GM19043 (cell line): ENCODE results near the gene COL23A1.

Experiments
- ATAC-seq: cut with Tn5 transposase; IDR thresholded peaks from one replicate; pipeline ENCODE4 v1.9.1; 2021; ENCODE audit warnings: low read depth; ENCODE audit not compliant: unreplicated experiment

Gene COL23A1

GRCh38 chr5:178560911-178561310 lies 29.3 kb downstream of the COL23A1 start:
- no peak for ATAC-seq

- no peak for ATAC-seq
Measured at GRCh38 chr5:178557416-178557815, 32.8 kb downstream of the COL23A1 start.

- no peak for ATAC-seq
Measured at GRCh38 chr5:178555771-178556211, 34.4 kb downstream of the COL23A1 start.

GRCh38 chr5:178555005-178555404 lies 35.2 kb downstream of the COL23A1 start:
- ATAC-seq = no peak

- ATAC-seq = no peak
Measured at GRCh38 chr5:178554311-178554710, 35.9 kb downstream of the COL23A1 start.

- no peak for ATAC-seq
Measured at GRCh38 chr5:178553517-178553916, 36.7 kb downstream of the COL23A1 start.

- no peak for ATAC-seq
Measured at GRCh38 chr5:178551468-178551867, 38.7 kb downstream of the COL23A1 start.

GRCh38 chr5:178551059-178551458 lies 39.1 kb downstream of the COL23A1 start:
- ATAC-seq = no peak

GRCh38 chr5:178548746-178549145 lies 41.4 kb downstream of the COL23A1 start:
- ATAC-seq = no peak

- ATAC-seq = no peak
Measured at GRCh38 chr5:178547753-178548415, 42.3 kb downstream of the COL23A1 start.

- ATAC-seq = no peak
Measured at GRCh38 chr5:178547052-178547666, 43.0 kb downstream of the COL23A1 start.

GRCh38 chr5:178546675-178547033 lies 43.5 kb downstream of the COL23A1 start:
- ATAC-seq = no peak

- no peak for ATAC-seq
Measured at GRCh38 chr5:178545941-178546674, 44.1 kb downstream of the COL23A1 start.

GRCh38 chr5:178545176-178545575 lies 45.0 kb downstream of the COL23A1 start:
- ATAC-seq = no peak

GRCh38 chr5:178544166-178544834 lies 45.9 kb downstream of the COL23A1 start:
- no peak for ATAC-seq

- ATAC-seq = no peak
Measured at GRCh38 chr5:178542455-178542854, 47.7 kb downstream of the COL23A1 start.

- no peak for ATAC-seq
Measured at GRCh38 chr5:178540526-178540925, 49.7 kb downstream of the COL23A1 start.

GRCh38 chr5:178538741-178539229 lies 51.4 kb downstream of the COL23A1 start:
- ATAC-seq = no peak

- no peak for ATAC-seq
Measured at GRCh38 chr5:178537467-178538371, 52.5 kb downstream of the COL23A1 start.
